NCI-H1092 (cell line): ENCODE measurements around the gene NOSIP.
A peak's percentile ranks its signal among the peaks of the same experiment; 100 is the strongest.

Experiments
- DNase-seq: peaks from one replicate; lab custom pipeline; 2025; lab: John Stamatoyannopoulos, UW

The NOSIP gene

DNA sequence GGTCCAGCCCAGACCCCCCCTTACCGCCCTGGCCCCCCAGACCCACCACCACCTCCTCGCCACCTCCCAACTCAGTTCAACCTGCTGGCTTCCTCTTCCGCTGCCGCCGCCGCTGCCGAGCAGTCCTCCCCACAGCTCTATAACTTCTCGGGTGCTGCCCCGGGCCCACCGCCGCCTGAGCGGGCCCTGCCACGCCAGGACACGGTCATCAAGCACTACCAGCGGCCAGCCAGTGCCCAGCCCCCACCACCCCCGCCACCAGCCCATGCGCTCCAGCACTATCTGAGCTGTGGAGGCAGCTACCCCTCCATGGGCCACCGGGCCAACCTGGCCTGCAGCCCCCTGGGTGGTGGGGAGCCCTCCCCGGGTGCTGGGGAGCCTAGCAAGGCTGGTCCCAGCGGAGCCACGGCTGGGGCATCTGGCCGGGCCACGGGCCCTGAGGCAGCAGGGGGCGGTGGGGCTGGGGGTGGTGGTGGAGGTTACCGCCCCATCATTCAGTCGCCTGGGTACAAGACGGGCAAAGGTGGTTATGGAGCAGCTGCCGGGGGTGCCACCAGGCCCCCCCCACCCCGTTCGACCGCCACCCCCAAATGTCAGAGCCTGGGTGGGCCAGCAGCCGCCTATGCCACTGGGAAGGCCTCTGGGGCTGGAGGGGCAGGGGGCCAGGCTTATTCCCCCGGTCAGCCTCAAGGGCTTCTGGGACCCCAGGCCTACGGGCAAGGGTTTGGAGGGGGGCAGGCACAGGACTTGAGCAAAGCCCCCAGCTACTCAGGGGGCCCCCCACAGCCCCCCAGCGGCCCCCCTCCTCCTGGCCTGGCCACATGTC lies 14.8 kb upstream of the NOSIP start:
- DNase-seq: no peak

DNA sequence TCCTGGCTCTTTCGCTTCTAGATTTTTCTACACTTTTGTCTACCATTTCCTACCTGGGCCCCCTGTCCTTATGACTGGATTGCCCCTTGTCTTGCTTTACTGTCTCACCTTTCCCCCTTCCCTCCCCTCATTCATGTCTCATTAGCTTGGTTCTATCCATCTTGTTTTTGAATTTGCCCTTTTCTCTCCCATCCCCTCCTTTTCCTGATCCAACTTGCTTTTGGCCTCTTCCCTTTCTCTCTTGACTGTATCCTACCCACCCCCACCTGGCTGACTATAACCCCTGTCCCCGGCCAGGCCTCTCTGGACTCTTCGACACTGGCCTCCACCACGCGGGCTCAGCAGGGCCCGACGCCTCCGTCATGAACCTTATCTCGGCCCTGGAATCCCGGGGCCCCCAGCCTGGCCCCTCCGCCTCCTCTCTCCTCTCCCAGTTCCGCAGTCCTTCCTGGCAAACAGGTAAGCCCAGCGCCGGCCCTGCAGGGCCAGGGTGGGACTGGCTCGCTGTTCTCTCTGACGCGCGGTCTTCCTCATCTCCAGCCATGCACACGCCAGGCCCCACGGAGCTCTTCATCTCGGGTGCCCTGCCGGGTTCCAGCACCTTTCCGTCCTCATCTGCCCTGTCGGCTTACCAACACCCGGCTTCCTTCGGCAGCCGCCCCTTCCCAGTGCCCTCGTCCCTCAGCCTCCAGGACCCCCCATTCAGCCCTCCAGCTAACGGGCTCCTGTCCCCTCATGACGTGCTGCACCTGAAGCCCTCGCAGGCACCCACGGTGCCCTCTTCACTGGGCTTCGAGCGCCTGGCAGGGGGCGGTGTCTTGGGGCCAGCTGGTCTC lies 14.0 kb upstream of the NOSIP start:
- no peak for DNase-seq

DNA sequence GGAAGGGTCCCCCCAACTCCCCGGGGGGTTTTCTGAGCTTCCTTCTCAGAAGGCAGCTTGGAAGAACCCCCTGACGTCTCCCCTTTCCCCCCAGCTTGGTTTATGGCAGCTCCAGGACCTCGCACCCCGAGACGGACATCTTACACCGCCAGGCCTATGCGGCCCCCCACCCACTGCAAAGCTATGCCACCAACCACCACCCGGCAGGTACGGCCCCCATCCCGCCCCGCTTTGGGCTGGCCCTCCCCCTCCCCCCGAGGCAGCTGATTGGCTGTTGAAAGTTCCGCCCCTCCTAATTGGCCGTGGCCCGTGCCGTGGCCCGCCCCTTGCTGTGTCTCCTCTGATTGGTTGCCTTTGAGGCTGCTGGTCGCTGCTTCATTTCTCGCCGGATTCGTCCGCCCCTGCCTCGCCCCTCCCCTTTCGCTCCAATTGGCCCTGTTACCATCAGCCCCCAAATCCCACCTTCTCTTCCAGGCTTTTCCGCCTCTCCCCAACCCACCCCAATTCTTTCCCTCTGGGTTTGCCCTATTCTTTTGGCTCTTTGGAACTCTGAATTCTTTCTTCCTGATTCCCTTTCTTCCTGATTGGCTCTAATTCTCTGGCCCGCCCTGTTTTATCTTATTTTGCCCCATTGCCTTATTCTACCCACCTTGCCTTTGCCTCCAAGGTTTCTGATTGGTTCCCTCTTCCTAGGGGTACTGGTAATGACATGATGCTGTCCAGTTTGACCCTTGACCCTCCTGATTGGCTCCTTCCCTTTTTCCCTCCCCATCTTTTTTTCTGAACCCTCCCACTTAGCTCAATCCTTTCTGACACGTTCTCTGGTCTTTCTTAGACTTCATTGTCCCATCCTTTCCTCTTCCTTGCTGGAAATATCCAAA lies 13.1 kb upstream of the NOSIP start:
- DNase-seq: peak; percentile 32

DNA sequence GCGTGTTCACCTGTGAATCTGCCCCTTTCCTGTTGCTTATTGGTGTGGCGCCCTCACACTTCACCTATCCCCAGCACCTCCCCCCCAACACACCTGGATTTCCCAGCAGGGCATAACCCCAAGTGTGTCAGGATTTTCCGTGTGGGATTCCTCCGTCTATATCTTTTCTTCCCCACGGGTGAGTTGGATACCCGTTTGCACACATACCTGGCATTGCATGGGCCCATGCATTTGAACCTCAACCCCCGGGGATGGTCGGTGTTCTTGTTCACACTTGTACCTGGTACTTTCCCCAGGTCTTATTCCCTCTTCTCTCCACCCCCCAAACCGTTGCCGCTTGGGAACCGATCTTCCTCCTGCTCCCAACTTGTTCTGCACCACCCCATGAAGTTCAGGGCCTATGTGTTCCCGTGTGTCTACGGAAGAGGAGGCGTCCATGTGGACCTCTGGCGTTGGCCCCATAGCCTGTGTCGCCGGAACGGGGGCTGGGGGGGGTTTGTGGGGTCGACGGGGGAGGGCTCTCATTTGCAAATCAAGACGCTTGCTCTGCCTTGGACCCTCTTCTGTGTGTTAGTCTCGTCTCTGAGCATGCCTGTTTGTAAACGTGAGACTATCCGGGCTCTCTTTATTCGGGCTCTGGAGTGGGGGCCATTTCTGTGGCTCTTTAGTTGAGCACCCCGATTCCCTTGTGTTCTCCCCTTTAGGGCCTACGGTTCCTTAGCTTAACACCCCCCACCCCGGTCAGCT lies 12.3 kb upstream of the NOSIP start:
- DNase-seq: no peak

DNA sequence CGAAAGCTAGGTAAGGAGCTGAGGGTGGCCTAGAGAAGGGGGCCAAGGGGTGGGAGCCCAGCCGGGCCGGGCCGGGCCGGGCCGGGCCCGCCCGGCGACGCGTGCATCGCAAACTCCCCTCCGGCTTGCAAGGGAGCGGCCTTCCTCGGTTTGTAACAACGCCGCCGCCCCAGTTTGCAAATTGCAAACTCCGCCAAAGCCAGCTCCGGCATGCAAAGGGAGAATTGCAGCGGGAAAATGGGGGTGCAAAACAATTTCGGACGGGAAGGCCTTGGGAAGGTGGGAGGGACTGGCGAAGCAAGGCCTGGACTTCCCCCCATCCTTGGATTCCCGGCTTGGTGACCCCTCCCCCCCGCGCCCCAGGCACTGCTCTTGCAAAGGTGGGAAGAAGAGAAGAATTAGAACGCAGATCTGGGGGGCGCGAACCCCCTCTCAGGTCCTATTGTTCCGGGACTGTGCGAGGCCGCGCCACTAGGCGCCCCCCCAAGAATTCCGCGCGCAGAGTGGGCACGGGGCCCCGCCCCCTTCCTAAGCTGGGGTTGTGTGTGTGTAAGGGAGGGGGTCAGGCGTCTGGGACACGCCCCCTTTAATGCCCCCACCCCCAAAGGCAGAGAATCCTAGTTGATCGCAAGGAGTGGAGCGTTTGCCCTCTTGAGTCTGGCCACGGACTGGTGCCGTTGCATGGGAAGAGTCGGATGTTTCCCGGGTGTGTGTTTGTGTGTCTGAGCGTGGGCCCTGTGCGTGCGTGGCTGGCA lies 11.6 kb upstream of the NOSIP start:
- peak; percentile 1 for DNase-seq

DNA sequence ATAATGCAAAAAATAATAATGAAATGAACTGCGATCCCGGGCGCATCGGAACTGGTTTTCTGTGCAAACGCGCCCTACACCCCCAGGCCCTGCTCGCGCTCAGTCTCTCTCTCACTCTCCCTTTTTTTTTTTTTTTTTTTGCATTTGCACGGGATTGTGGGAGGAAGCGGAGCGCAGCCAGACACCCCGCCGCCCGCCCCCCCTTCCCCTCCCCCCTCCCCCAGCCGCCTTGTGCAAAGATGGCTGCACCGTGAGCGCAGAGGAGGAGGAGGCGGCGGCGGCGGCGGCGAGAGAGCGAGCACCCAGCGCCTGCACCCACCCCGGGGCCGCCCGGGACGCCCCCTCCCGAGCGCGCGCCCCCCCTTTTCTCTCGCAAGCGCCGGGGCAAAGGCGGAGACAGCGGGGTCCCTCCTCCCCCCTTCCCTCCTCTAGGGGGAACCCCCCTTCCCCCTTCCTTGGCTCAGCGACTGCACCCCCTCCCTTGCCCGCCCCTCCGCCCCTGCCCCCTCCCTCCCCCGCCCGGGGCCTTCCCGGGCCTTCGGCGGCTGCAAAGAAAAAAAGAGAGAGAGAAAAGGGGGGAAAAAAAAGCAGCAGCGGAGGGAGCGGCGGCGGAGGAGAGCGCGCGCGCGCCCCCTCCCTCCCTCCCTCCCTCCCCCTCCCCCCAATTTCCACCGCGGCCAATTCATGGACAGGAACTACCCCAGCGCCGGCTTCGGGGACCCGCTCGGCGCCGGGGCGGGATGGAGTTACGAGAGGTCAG lies 10.8 kb upstream of the NOSIP start, which contains the start of gene PRR12:
Gene PRR12, plus strand, starts transcription at position 212 of the 760 bp plus-strand sequence. Its CDS starts 473 bp downstream, at position 685.
- peak; percentile 54 for DNase-seq

DNA sequence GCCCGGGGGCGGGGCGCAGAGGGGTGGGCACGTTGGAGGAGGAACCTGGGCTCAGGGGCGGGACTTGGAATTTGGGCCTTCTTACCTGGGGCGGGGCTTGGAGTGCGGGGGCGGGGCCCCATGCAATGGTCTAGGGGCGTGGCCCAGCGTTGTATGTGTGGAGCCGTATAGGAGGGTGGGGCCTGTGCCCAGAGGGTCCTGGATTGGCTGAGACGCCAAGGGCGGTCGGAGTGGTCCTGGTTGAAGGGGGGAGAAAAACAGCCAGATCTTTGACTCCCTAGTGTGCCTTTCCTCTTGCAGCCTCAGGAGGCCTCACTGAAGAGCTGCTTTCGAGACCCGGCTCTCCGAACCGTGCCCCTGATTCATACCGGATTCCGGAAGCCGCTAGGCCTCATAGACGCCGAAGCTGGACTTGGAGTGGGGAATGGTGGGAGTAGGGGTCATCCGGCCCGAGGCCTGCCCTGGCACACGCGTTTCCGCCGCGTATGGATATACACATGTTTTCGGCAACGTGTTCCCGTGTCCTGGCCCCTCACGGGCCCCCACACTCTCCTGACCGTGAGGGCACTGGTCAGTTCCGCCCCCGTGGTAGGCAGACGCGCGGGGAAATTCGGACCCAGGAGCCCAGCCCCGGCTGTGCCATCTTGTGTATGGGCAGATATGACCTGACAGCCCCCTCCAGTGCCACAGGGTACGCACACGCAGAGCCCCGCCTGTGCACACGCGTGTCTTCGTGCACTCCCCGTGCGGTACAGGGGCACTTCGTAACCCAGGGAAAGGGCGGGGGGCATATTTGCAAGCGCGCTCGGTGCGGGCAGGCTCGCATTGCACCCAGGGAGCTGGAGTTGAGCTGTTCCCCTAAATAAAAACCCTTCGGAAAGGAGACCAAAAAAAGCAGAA lies 10.0 kb upstream of the NOSIP start:
- peak; percentile 85 for DNase-seq

DNA sequence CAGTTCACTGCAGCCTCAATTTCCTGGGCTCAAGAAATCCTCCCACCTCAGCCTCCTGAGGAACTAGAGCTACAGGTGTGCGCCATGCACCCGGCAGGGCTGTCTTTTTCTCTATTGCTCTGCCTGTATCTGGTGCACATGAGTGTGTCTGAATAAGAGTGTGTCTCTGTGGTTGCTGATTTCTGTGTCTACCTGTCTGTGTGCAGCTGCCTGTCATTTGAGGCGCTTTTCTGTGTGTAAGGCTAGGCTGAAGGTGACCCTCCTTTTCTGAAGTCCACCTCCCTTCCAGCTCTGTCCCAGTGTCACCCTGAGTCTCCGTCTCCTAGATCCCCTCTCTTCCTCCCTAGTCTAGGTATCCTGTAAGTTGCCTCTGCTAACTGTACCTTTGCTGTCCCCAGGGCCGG lies 9.1 kb upstream of the NOSIP start:
- DNase-seq: no peak

DNA sequence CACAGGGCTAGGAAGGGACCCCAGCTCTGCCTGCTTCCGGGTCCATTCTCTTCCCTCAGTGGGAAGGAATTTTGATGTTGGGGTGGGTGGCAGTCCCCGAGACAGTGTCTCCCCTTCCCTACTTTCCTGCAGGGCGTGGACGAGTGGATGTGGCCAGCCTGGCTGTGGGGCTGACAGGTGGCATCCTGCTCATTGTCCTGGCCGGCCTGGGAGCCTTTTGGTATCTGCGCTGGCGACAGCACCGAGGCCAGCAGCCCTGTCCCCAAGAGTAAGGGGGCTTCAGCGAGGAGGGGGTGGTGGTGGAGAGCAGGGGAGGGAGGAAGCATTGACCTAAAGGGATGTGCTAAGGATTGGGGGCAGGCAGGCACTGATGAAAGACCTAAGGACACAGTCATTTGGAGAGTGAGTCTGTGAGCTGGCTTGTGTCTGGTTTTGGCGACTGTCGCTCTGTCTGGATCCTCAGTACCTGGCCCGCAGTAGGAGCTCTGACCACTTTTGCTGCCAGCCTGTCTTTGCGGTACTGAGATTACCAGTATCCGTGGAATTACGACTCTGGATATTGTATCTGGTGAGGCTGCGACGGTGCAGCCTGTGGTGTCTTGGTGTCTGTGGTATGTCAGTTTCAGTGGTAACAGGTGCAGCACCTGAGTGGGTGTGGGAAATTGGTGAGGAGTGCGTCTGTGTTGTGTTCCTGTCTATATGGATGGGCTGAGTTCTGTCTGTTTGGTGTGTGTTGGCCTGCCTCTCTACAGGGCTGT lies 8.2 kb upstream of the NOSIP start:
- no peak for DNase-seq

DNA sequence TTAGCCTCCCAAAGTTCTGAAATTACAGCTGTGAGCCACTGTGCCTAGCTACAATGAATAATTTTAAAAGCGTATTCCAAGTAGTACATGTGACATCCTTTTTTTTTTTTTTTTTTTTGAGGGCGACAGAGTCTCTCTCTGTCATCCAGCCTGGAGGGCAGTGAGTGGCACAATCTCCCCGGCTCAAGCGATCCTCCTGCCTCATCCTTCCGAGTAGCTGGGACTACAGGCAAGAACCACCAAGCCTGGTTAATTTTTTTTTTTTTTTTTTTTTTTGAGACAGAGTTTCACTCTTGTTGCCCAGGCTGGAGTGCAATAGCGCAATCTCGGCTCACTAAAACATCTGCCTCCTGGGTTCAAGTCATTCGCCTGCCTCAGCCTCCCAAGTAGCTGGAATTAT lies 6.9 kb upstream of the NOSIP start:
- no peak for DNase-seq

DNA sequence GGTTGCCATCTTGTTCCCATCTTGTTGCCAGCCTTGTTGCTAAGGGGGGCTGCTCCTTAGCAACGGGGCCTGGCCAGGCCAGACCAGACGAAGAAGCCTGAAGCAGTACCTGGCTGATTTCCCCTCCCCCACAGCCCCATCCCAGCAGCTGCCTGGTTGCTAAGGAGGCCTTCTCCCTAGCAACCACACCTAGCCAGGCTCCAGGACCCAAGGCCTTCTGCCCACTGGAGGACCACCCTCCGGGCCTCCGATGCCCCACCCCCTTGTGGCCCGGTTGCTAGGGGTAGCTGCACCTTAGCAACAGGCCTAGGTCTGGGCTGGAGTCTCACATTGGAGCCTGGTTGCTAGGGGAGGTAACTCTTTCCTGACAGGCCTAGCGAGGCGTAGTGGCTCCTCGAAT lies 4.7 kb upstream of the NOSIP start:
- peak; percentile 5 for DNase-seq

DNA sequence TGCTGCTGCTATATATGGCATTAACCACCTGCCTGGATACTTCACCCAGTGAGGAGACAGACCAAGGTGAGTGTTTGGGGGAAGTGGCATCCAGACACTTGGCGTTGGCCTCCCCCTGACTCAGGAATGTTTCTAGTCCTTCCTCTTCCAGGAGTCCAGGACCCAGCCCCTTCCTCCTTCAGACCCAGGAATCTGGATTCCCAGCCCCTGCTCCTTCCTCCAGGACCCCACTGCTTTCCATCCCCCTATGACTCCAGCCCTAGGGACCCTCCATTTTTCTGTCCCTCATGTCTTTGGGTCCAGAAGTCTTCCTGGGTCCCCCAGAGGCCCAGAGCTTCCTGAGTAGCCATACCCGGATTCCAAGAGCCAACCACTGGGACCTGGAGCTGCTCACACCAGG lies 2.9 kb upstream of the NOSIP start:
- DNase-seq: no peak

DNA sequence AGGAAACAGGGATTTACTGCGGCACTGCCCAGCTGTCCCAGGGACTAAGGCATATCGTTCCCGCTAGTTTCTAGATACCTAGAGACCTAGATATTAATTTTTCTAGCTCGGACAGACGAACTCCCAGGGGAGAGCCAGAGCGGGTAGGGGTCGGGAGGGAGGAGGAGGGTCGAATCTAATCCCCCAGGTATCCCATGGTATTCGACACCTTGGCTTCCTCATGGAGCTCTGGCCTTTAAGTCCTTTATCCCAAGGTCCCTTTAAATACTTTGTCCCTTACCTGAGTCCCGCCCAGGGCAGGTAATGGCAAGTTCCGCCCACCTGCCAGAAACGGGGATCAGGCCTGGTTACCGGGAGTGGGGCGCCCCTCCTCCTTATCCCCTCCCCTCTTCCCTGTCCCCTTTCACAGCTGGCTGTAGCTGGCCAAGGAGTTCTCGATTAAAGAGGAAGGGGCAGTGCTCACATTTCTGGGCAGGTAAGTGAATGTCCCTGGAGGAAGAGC lies 702 bp upstream of the NOSIP start, which contains the start of gene PRRG2:
Gene PRRG2, plus strand, starts transcription at position 310 of the 502 bp plus-strand sequence. CDS start 1,904 bp downstream, outside the sequence.
- no peak for DNase-seq

DNA sequence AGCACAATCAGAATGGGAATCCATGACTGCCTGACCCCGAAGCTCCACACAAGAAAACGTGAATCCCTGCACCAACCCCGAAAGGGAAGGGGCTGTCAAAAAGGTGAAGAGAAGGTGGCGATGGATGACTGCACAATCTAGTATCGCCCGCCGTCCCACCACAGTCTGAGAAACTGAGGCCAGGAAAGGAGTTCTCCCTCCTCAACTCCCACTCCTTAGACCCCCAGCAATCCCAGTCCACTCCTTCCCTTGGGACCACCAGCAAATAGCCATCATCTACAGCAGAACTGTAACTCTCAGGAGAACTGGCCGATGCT lies 451 bp downstream of the NOSIP start:
- no peak for DNase-seq

DNA sequence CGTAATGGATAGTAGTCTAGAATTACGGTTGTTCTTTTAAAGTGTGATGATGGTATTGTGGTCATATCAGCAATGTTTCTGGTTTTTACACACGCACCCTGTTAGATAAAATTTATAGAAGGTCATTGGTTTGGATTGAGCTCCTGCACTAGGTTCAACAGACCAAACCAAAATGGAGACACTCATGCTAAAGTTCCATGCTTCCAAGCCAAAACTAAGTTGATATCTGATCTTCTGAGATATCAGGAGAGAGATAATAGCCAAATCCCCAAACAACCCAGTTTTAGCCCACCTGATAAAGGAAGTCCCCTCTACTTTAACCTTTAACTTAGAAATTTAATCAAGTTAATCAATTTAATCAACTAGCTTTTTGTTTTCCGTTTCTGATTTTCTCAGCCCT lies 1.2 kb downstream of the NOSIP start:
- no peak for DNase-seq

DNA sequence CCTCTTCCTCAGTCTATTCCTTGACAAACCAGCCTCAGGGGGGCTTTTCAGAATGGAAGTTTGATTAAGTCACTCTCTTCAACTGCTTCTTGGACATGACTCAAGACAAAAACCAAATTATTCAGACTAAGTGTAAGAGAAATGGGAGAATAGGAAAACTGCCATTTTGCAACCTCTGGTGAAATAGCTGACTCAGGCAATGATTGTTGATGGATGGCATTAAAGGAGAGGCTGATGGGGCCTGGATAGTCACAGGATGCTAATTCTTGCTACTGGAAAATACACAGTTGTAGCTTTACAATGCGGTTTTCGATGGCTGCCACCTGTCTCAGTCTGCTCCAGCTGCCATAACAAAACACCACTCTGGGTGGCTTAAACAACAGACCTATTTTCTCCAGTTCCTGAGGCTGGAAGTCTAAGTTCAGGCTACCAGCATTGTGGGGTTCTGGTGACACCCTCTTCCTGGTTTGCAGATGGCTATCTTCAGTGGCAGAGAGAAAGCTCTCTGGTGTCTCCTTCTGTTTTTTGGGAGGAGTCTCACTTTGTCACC lies 6.1 kb downstream of the NOSIP start:
- DNase-seq: no peak

DNA sequence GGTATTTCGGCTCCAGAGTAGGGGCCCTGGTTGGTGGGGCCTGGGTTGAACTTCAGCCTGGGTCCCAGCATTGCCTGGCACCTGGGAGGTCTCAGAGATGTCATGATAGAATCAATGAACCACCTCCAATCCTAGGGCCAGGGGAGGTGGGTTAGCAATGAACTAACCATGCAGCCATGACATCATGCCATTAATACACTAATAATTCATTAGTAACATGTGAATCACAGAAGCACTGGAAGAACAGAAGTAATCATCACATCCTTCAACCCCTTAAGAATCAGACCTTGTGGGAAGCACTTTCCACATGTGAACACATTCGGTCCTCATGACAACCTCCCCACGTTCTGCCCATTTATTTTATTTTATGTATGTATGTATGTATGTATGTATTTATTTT lies 6.9 kb downstream of the NOSIP start:
- no peak for DNase-seq

DNA sequence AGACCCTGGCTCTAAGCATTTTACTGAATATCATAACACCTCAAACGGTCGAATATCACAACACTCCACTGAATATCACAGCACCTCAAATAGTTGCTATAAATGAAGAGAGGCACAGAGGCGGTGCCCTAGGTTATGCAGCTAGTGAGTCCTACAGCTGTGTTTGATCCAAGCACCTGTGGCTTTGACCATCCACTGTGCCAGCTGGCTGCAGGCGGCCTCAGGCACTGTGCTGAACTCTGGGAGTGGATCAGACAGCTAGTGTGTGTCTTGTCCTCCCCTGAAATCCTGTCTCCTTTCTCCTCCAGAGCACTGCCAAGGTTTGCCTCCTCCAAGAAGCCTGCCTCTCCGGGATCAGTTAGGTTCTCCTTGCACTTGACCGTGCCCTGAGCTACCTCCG lies 7.3 kb downstream of the NOSIP start:
- DNase-seq: no peak
